ENCODE data around the gene ADAP1.

DNA sequence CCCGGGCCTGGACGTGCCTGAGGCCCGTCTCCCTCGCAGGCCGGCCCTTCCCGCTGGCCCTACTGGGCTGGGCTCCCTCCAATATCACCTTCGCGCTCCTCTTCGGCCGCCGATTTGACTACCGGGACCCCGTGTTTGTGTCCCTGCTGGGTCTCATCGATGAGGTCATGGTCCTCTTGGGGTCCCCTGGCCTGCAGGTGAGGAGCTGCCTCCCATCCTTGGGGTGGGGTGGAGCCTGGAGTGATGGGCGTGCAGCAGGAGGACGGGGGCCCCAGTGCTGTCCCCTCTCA is 30.6 kb upstream of the ADAP1 start:
- TF ChIP-seq EZH2 (IDR thresholded peaks at IDR 0.05; ENCODE audit: borderline replicate concordance, low read length) (no peak), CTCF (IDR thresholded peaks at IDR 0.05; ENCODE audit: low read length) (no peak)
